Spleen (tissue), 7 donors: ENCODE data around the gene CCDC141.

Experiments used
- POLR2A ChIP-seq, 3 donors: fragments of 450-650 bp; IDR thresholded peaks; one replicate each; pipeline ENCODE4 v1.5.1; 2017; ENCODE audit warnings: antibody characterized with exemption in 3 of 3, mild to moderate bottlenecking in 1 of 3
- POLR2AphosphoS5 ChIP-seq, 3 donors: sonication (generic); formaldehyde crosslinking; IDR thresholded peaks; one replicate each; pipeline ENCODE4 v1.5.1; 2017; ENCODE audit warnings: antibody characterized with exemption in 3 of 3
- TF ChIP-seq, protein P1 (sequence below), 11 experiments: fragments of 200-600 bp in 7 of 11; fragments of 450-650 bp in 4 of 11; sonication (generic) in 4 of 11; IDR thresholded peaks in 8 of 11; conservative IDR thresholded peaks in 3 of 11; 1 replicate in 7 of 11; 2 replicates in 4 of 11; pipeline versions ENCODE4 v1.4.0 to v1.8.0; 2016 to 2021; ENCODE audit warnings: antibody characterized with exemption in 11 of 11, inconsistent platforms in 4 of 11, mild to moderate bottlenecking in 1 of 11
- donor health status: DM: no; HTN: no; CAD: no; lungs with moderate emphysema.
- donor health status: DM: no; HTN: no; CAD: no.
- donor health status: DM: no; HTN: no; CAD: no.

- TF ChIP-seq POLR2A (IDR thresholded peaks at IDR 0.05) (no peak), POLR2AphosphoS5 (IDR thresholded peaks at IDR 0.05) (no peak)
- TF ChIP-seq, protein P1, sequence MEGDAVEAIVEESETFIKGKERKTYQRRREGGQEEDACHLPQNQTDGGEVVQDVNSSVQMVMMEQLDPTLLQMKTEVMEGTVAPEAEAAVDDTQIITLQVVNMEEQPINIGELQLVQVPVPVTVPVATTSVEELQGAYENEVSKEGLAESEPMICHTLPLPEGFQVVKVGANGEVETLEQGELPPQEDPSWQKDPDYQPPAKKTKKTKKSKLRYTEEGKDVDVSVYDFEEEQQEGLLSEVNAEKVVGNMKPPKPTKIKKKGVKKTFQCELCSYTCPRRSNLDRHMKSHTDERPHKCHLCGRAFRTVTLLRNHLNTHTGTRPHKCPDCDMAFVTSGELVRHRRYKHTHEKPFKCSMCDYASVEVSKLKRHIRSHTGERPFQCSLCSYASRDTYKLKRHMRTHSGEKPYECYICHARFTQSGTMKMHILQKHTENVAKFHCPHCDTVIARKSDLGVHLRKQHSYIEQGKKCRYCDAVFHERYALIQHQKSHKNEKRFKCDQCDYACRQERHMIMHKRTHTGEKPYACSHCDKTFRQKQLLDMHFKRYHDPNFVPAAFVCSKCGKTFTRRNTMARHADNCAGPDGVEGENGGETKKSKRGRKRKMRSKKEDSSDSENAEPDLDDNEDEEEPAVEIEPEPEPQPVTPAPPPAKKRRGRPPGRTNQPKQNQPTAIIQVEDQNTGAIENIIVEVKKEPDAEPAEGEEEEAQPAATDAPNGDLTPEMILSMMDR (IDR thresholded peaks at IDR 0.05 in 8 of 11, conservative IDR thresholded peaks at IDR 0.05 in 3 of 11), result no peak
Observed at GRCh38 chr2:178909507-178909906, 140.4 kb downstream of the CCDC141 start.
